Neural cell (in vitro differentiated cells): ENCODE data around the gene PNPLA2. TPM values are rescaled to one million over a fixed set of nuclear protein-coding genes. Genes with fewer than 3 reads are reported as not detected.

ENCODE experiments used
- H2AFZ ChIP-seq: fragments of 200-600, 300-800 bp; sonication (generic), shearing (Covaris generic); 2 replicates; pipeline ENCODE4 v1.6.0; 2014; ENCODE audit warnings: low read depth, mild to moderate bottlenecking, antibody characterized with exemption, low read length, moderate library complexity
- H3F3A ChIP-seq: fragments of 200-600 bp; shearing (Covaris generic); 2 replicates; pipeline ENCODE4 v1.6.1; 2016; ENCODE audit warnings: mild to moderate bottlenecking, moderate library complexity, mixed read lengths, antibody characterized with exemption, low read length; ENCODE audit not compliant: insufficient read depth, poor library complexity, severe bottlenecking
- H3K27ac ChIP-seq: fragments of 200-600, 300-800 bp; sonication (generic), shearing (Covaris generic); 2 replicates; pipeline ENCODE4 v1.5.1; 2014; ENCODE audit warnings: mild to moderate bottlenecking, low read length, moderate library complexity
- H3K27me3 ChIP-seq: fragments of 300-800, 200-600 bp; sonication (generic), shearing (Covaris generic); 2 replicates; pipeline ENCODE4 v1.6.0; 2014; ENCODE audit warnings: mild to moderate bottlenecking, low read depth, low read length, moderate library complexity; ENCODE audit not compliant: insufficient read depth
- H3K36me3 ChIP-seq: fragments of 300-800, 200-600 bp; sonication (generic), shearing (Covaris generic); 2 replicates; pipeline ENCODE4 v1.5.1; 2014; ENCODE audit warnings: mild to moderate bottlenecking, antibody characterized with exemption, low read length, moderate library complexity; ENCODE audit not compliant: insufficient read depth
- H3K4me2 ChIP-seq: fragments of 300-800, 200-600 bp; sonication (generic), shearing (Covaris generic); 2 replicates; pipeline ENCODE4 v1.6.0; 2014; ENCODE audit warnings: mild to moderate bottlenecking, low read length
- H3K4me3 ChIP-seq: fragments of 300-800, 200-600 bp; sonication (generic), shearing (Covaris generic); 2 replicates; pipeline ENCODE4 v1.5.1; 2014; ENCODE audit warnings: mild to moderate bottlenecking, low read length, moderate library complexity
- H3K79me2 ChIP-seq: fragments of 200-600 bp; shearing (Covaris generic); replicated peaks from 2 replicates; pipeline ENCODE4 v1.6.0; 2014; ENCODE audit warnings: mild to moderate bottlenecking, low read length, moderate library complexity; ENCODE audit not compliant: insufficient read depth
- H3K9ac ChIP-seq: fragments of 300-800, 200-600 bp; sonication (generic), shearing (Covaris generic); 2 replicates; pipeline ENCODE4 v1.6.1; 2016; ENCODE audit warnings: mild to moderate bottlenecking, low read length, mixed read lengths
- H3K9me2 ChIP-seq: fragments of 200-600 bp; shearing (Covaris generic); 2 replicates; pipeline ENCODE4 v1.6.1; 2016; ENCODE audit warnings: mild to moderate bottlenecking, low read length, mixed read lengths; ENCODE audit not compliant: insufficient read depth
- H3K9me3 ChIP-seq: fragments of 200-600, 300-800 bp; sonication (generic), shearing (Covaris generic); 2 replicates; pipeline ENCODE4 v1.6.1; 2016; ENCODE audit warnings: mild to moderate bottlenecking, mixed run types, low read length, moderate library complexity, mixed read lengths
- H4K20me1 ChIP-seq: fragments of 200-600 bp; shearing (Covaris generic); 2 replicates; pipeline ENCODE4 v1.6.1; 2016; ENCODE audit warnings: mild to moderate bottlenecking, mixed run types; ENCODE audit not compliant: insufficient read depth
- CTCF ChIP-seq: fragments of 450-650 bp; IDR thresholded peaks from 2 replicates; pipeline ENCODE4 v1.5.1; 2014; ENCODE audit warnings: antibody characterized with exemption, mild to moderate bottlenecking, moderate library complexity; ENCODE audit not compliant: poor library complexity, severe bottlenecking
- EP300 ChIP-seq: fragments of 450-650 bp; conservative IDR thresholded peaks from 2 replicates; pipeline ENCODE4 v1.6.1; 2014; ENCODE audit warnings: antibody characterized with exemption, mild to moderate bottlenecking, moderate library complexity; ENCODE audit not compliant: poor library complexity, severe bottlenecking
- EZH2 ChIP-seq: fragments of 200-600, 300-800 bp; shearing (Covaris generic), sonication (generic); IDR thresholded peaks from 2 replicates; pipeline ENCODE4 v1.6.1; 2014; ENCODE audit warnings: antibody characterized with exemption, low read length, borderline replicate concordance, mild to moderate bottlenecking; ENCODE audit not compliant: insufficient read depth, poor library complexity, severe bottlenecking
- MXI1 ChIP-seq: fragments of 450-650 bp; conservative IDR thresholded peaks from 2 replicates; pipeline ENCODE4 v1.6.1; 2014; ENCODE audit warnings: antibody characterized with exemption, mild to moderate bottlenecking; ENCODE audit not compliant: poor library complexity, severe bottlenecking
- POLR2AphosphoS5 ChIP-seq: IDR thresholded peaks from 2 replicates; pipeline ENCODE4 v1.6.1; 2012
- RAD21 ChIP-seq: fragments of 450-650 bp; conservative IDR thresholded peaks from 2 replicates; pipeline ENCODE4 v1.6.1; 2014; ENCODE audit warnings: antibody characterized with exemption, mild to moderate bottlenecking, moderate library complexity
- REST ChIP-seq: IDR thresholded peaks from 2 replicates; pipeline ENCODE4 v1.6.1; 2012; ENCODE audit warnings: borderline replicate concordance
- SMC3 ChIP-seq: fragments of 450-650 bp; conservative IDR thresholded peaks from 2 replicates; pipeline ENCODE4 v1.6.1; 2014; ENCODE audit warnings: antibody characterized with exemption, mild to moderate bottlenecking, moderate library complexity; ENCODE audit not compliant: poor library complexity
- TAF1 ChIP-seq: IDR thresholded peaks from 2 replicates; pipeline ENCODE4 v1.6.1; 2012; ENCODE audit warnings: low read depth
- polyA plus RNA-seq: library from polyadenylated mRNA; depleted of rRNA; stranded (reverse); fragments of >200 nt; gene quantifications from 2 replicates; pipeline ENCODE4 v1.2.3, GENCODE V29; 2014

The PNPLA2 gene
- polyA plus RNA-seq, 1 donor from 2014 or later = 7.8 TPM

- H3K27me3 ChIP-seq = peaks cover 31% of the 10 kb centered on the region
- H3K9me2 ChIP-seq = no peaks in the 10 kb centered on the region
- H3K4me2 ChIP-seq = peak overlapping the region; percentile 4
- H3F3A ChIP-seq = no peaks in the 10 kb centered on the region
- peak overlapping the region; percentile 69 for H3K4me3 ChIP-seq
- peak overlapping the region; percentile 75 for H3K9ac ChIP-seq
- peak overlapping the region; percentile 34 for H3K27ac ChIP-seq
- H2AFZ ChIP-seq = no peak overlapping the region
- H3K79me2 ChIP-seq = no peaks in the 10 kb centered on the region
- H4K20me1 ChIP-seq = no peaks in the 10 kb centered on the region
- no peaks in the 10 kb centered on the region for H3K9me3 ChIP-seq
- no peak for TF ChIP-seq SMC3
- no peak for TF ChIP-seq RAD21
- TF ChIP-seq CTCF = no peak
- TF ChIP-seq EP300 = no peak
- TF ChIP-seq POLR2AphosphoS5 = no peak
- no peak for TF ChIP-seq MXI1
- no peak for TF ChIP-seq REST
- no peak for TF ChIP-seq TAF1
- no peak for TF ChIP-seq EZH2
- H3K36me3 ChIP-seq = no peaks in the 10 kb centered on the region
Observed at GRCh38 chr11:831961-832528, 13.3 kb downstream of the PNPLA2 start.

- Histone ChIP-seq H3K36me3 (no peaks in the 10 kb centered on the region), H3K9me3 (no peaks in the 10 kb centered on the region), H3K9me2 (no peaks in the 10 kb centered on the region), H3F3A (no peaks in the 10 kb centered on the region), H3K4me2 (peak within 1 kb of the TSS; percentile 59), H3K27me3 (peaks cover 28% of the 10 kb centered on the region), H3K27ac (peak within 1 kb of the TSS; percentile 34), H2AFZ (no peak within 1 kb of the TSS), H3K9ac (peak within 1 kb of the TSS; percentile 75), H3K4me3 (peak within 1 kb of the TSS; percentile 81), H3K79me2 (no peaks in the 10 kb centered on the region), H4K20me1 (no peaks in the 10 kb centered on the region)
- TF ChIP-seq EZH2 = no peak
- TF ChIP-seq RAD21 = no peak
- TF ChIP-seq TAF1 = no peak
- TF ChIP-seq POLR2AphosphoS5 = peak; percentile 34
- TF ChIP-seq MXI1 = no peak
- TF ChIP-seq CTCF = no peak
- no peak for TF ChIP-seq EP300
- TF ChIP-seq REST = no peak
- no peak for TF ChIP-seq SMC3
Observed at GRCh38 chr11:832529-833113, 13.9 kb downstream of the PNPLA2 start, which contains the start of gene CD151. TSS of gene CD151 (plus strand) at chr11:832952. CDS start at chr11:836070, 3,118 bp downstream.
